ENCODE results near the gene PTPRM. TPM values are rescaled to one million over a fixed set of nuclear protein-coding genes. Genes with fewer than 3 reads are reported as not detected.

PTPRM gene
- total RNA-seq, 1 experiment from 2014 or later: 14.5 TPM

DNA sequence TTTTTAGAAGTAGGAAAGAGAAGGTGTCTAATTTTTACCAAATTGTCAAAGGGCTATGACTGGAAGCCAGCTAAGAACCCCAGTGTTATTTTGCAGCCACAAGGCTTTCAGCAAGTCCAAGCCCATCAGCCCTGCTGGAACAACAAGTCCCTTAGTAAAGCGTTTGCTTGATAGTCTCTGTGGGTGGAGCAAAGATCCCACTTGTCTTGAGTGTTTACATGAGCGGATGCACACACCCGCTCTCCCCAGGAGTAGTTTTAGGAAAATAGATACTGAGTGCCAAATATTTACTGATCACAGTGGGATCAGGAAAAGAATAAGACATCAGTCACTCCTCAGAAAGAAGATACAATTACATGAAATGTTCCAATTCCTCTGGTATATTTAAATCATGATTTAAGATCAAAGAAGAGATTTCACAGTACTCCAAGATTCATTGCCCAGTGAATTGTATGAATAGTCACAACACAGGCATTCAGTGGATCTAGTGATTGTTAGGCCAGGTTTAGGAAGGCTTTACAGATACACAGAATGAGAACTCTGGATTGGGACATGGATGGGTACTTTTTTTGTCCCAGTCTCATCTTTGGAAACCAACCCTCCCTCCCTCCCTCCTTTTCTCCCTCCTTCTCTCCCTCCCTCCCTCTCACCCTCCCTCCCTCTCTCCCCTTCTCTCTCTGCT lies 514.9 kb downstream of the PTPRM start (continued):
- TF ChIP-seq YY1 (IDR thresholded peaks at IDR 0.05; ENCODE audit: extremely low read depth, insufficient replicate concordance, low read depth, low read length) (no peak), CBX3 (IDR thresholded peaks at IDR 0.05; ENCODE audit: low read depth) (no peak), POLR2AphosphoS5 (IDR thresholded peaks at IDR 0.05; ENCODE audit: low read depth, low read length) (no peak), ZNF274 (IDR thresholded peaks at IDR 0.05; ENCODE audit: low read depth, low read length) (no peak), TCF7L2 (IDR thresholded peaks at IDR 0.05; ENCODE audit: borderline replicate concordance, extremely low read depth, insufficient read depth, insufficient read length) (no peak), SIN3A (IDR thresholded peaks at IDR 0.05; ENCODE audit: low read depth) (no peak), RAD21 (IDR thresholded peaks at IDR 0.05; ENCODE audit: low read depth) (no peak)
- TF ChIP-seq, protein P1, sequence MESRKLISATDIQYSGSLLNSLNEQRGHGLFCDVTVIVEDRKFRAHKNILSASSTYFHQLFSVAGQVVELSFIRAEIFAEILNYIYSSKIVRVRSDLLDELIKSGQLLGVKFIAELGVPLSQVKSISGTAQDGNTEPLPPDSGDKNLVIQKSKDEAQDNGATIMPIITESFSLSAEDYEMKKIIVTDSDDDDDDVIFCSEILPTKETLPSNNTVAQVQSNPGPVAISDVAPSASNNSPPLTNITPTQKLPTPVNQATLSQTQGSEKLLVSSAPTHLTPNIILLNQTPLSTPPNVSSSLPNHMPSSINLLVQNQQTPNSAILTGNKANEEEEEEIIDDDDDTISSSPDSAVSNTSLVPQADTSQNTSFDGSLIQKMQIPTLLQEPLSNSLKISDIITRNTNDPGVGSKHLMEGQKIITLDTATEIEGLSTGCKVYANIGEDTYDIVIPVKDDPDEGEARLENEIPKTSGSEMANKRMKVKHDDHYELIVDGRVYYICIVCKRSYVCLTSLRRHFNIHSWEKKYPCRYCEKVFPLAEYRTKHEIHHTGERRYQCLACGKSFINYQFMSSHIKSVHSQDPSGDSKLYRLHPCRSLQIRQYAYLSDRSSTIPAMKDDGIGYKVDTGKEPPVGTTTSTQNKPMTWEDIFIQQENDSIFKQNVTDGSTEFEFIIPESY (IDR thresholded peaks at IDR 0.05; ENCODE audit: extremely low read depth, insufficient replicate concordance, low read length): no peak

DNA sequence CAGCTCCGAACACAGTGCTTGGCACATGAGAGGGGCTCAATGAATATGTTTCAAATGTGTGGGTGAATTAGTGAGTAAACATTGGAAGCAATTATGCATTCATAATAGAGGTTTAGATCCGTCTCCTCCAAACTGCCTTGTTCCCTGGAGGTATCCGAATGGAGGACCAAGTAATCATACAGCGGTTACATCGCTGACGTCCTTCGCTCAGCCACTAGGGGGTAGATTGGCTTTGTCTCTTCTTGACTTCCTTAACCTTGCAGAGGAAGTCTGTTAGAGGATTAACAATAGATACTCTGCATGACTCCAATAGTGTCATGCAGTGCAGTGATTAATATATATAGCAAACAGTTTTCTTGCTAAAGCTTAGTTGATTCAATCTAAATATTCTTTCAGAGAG lies 517.0 kb downstream of the PTPRM start:
- Histone ChIP-seq H3K9ac (ENCODE audit: low read length) (no peak overlapping the region), H3K9me2 (ENCODE audit: insufficient read depth) (no peaks in the 10 kb centered on the region), H3K4me1 (ENCODE audit: control insufficient read depth in 1 of 2, insufficient read depth in 2 of 2, low read length in 2 of 2) (no peaks in the 10 kb centered on the region), H3K4me2 (ENCODE audit: low read length) (no peak overlapping the region), H3K4me3 (replicated peaks in 1 of 2; ENCODE audit: low read depth in 1 of 2, low read length in 2 of 2) (no peak overlapping the region), H4K20me1 (ENCODE audit: insufficient read depth) (no peaks in the 10 kb centered on the region), H3K79me2 (ENCODE audit: insufficient read depth, low read length) (no peaks in the 10 kb centered on the region), H3K9me3 (ENCODE audit: control insufficient read depth in 1 of 2, insufficient read depth in 1 of 2, low read depth in 1 of 2, low read length in 2 of 2) (no peaks in the 10 kb centered on the region), H3K36me3 (ENCODE audit: control insufficient read depth in 1 of 2, insufficient read depth in 2 of 2, low read length in 2 of 2) (no peaks in the 10 kb centered on the region), H2AFZ (ENCODE audit: low read depth, low read length, poor library complexity, severe bottlenecking) (no peak overlapping the region), H3K27ac (ENCODE audit: low read depth, low read length) (no peak overlapping the region), H3K27me3 (ENCODE audit: insufficient read depth, low read length) (no peaks in the 10 kb centered on the region)
- ChIA-PET POLR2A (no interaction called here), RAD21 (ENCODE audit: low non-redundant PET in 1 of 2, low total read pairs in 2 of 2, uncharacterized antibody in 2 of 2, unreplicated experiment in 2 of 2) (no interaction called here), CTCF (no interaction called here)
- ATAC-seq (peak; percentile 89), DNase-seq (ENCODE audit: low read depth, low spot score) (peak; percentile 21)
- intact Hi-C loops (cut with micrococcal nuclease): loop anchor here (5.0 to 10.0 kb wide), 2 partner anchors 241 to 303 kb away; no protein-coding TSS in a partner anchor
- no TSS peak for BruUV-seq (replicated peaks)
- TF ChIP-seq RAD21 (IDR thresholded peaks at IDR 0.05; ENCODE audit: low read depth) (peak; percentile 59), TCF7L2 (IDR thresholded peaks at IDR 0.05; ENCODE audit: borderline replicate concordance, extremely low read depth, insufficient read depth, insufficient read length) (no peak)
- TF ChIP-seq, protein P2, sequence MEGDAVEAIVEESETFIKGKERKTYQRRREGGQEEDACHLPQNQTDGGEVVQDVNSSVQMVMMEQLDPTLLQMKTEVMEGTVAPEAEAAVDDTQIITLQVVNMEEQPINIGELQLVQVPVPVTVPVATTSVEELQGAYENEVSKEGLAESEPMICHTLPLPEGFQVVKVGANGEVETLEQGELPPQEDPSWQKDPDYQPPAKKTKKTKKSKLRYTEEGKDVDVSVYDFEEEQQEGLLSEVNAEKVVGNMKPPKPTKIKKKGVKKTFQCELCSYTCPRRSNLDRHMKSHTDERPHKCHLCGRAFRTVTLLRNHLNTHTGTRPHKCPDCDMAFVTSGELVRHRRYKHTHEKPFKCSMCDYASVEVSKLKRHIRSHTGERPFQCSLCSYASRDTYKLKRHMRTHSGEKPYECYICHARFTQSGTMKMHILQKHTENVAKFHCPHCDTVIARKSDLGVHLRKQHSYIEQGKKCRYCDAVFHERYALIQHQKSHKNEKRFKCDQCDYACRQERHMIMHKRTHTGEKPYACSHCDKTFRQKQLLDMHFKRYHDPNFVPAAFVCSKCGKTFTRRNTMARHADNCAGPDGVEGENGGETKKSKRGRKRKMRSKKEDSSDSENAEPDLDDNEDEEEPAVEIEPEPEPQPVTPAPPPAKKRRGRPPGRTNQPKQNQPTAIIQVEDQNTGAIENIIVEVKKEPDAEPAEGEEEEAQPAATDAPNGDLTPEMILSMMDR (IDR thresholded peaks at IDR 0.05 in 2 of 3, conservative IDR thresholded peaks at IDR 0.05 in 1 of 3; ENCODE audit: borderline replicate concordance in 1 of 3, insufficient read depth in 1 of 3, low read depth in 2 of 3, low read length in 2 of 3): peak; percentile 34 to 77 (median 69); a peak in 5 of 6 replicates

Measured in HCT116 (cell line).